Smooth muscle cell (in vitro differentiated cells): ENCODE measurements around the gene FPR3. TPM values are rescaled to one million over a fixed set of nuclear protein-coding genes. Genes with fewer than 3 reads are reported as not detected.

Experiments used
- DNase-seq: peaks from one replicate; lab custom pipeline; 2025; ENCODE audit not compliant: unreplicated experiment; lab: John Stamatoyannopoulos, UW
- H2AFZ ChIP-seq: fragments of 200-600 bp; sonication (generic); 2 replicates; pipeline ENCODE4 v1.6.0; 2016; ENCODE audit warnings: antibody characterized with exemption, low read depth, mild to moderate bottlenecking
- H3F3A ChIP-seq: fragments of 200-600 bp; sonication (generic); 2 replicates; pipeline ENCODE4 v1.6.0; 2017; ENCODE audit warnings: antibody characterized with exemption, low read depth
- H3K27ac ChIP-seq: fragments of 200-600 bp; sonication (generic); 2 replicates; pipeline ENCODE4 v1.5.1; 2016; ENCODE audit warnings: low read depth, mild to moderate bottlenecking
- H3K27me3 ChIP-seq: fragments of 200-600 bp; sonication (generic); 2 replicates; pipeline ENCODE4 v1.6.1; 2016; ENCODE audit warnings: low read depth, mild to moderate bottlenecking
- H3K36me3 ChIP-seq: fragments of 200-600 bp; sonication (generic); 2 replicates; pipeline ENCODE4 v1.5.1; 2016; ENCODE audit warnings: low read depth
- H3K4me1 ChIP-seq: fragments of 200-600 bp; sonication (generic); 2 replicates; pipeline ENCODE4 v1.5.1; 2016; ENCODE audit warnings: low read depth
- H3K4me2 ChIP-seq: fragments of 200-600 bp; sonication (generic); 2 replicates; pipeline ENCODE4 v1.6.0; 2016; ENCODE audit warnings: mild to moderate bottlenecking
- H3K4me3 ChIP-seq: fragments of 200-600 bp; sonication (generic); 2 replicates; pipeline ENCODE4 v1.5.1; 2016; ENCODE audit warnings: mild to moderate bottlenecking
- H3K79me2 ChIP-seq: fragments of 200-600 bp; sonication (generic); 2 replicates; pipeline ENCODE4 v1.6.0; 2016; ENCODE audit warnings: low read depth, mild to moderate bottlenecking
- H3K9ac ChIP-seq: fragments of 200-600 bp; sonication (generic); 2 replicates; pipeline ENCODE4 v1.6.0; 2016; ENCODE audit warnings: low read depth
- H3K9me3 ChIP-seq: fragments of 200-600 bp; sonication (generic); replicated peaks from 2 replicates; pipeline ENCODE4 v1.5.1; 2016; ENCODE audit warnings: low read depth
- H4K20me1 ChIP-seq: fragments of 200-600 bp; sonication (generic); 2 replicates; pipeline ENCODE4 v1.6.0; 2016; ENCODE audit warnings: low read depth
- WGBS: methylation state at CpG from one replicate; pipeline ENCODE4 v1.1.7; 2016; ENCODE audit warnings: low lambda C conversion rate; 5-methylcytosine and 5-hydroxymethylcytosine counted together
- polyA plus RNA-seq: library from polyadenylated mRNA; unstranded; fragments of >200 nt; fragmentation: Nextera tagmentation; extraction: Ambion mirVana; gene quantifications from 2 replicates; pipeline ENCODE4 v1.2.1, GENCODE V29; 2016
- total RNA-seq: library from RNA; depleted of rRNA; stranded (reverse); fragments of >200 nt; gene quantifications from 2 replicates; pipeline ENCODE4 v1.2.3, GENCODE V29; 2014
- TF ChIP-seq, protein P1 (sequence below): fragments of 200-600 bp; sonication (generic); IDR thresholded peaks from 2 replicates; pipeline ENCODE4 v1.5.1; 2017; ENCODE audit warnings: borderline replicate concordance, mild to moderate bottlenecking, antibody characterized with exemption; ENCODE audit not compliant: insufficient read depth, poor library complexity, severe bottlenecking

Gene FPR3
- total and polyA plus RNA-seq, 2 experiments from 2014 or later, result not detected

DNA sequence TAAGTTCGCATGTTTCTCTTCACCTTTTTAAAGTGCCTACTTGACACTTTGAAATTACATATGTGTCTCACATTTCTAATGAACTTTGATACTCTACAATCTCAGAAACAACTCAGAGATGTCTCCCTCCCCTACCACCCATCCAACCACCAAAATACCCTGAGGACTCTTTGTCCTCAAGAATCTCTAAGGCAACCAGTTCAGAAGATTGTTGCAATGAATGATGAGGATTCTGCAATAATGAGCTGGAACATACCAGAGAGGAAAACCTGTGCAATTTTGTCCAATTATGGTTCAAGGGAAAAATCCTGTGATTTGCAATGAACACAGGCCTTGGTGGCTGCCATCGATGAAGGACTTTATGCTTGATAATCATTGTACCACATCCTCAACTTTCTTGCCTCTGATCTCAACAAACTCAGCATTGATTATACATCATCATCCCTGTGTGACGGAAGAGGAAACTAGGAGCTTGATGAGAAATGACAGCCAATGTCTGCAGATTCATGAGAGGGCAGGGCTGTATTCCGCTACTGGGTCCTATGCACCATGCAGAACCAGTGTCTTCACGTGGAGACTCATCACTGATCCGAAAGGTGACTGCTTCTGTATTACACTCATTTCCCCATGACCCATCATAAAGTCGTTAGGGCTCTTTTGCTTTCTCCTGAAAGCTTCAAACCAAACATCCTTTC lies 44.4 kb upstream of the FPR3 start:
- Histone ChIP-seq H3K4me3 (no peak overlapping the region), H3K27ac (no peak overlapping the region), H3K36me3 (no peaks in the 10 kb centered on the region), H3K9me3 (no peaks in the 10 kb centered on the region), H3K4me2 (no peak overlapping the region), H3F3A (no peaks in the 10 kb centered on the region), H3K4me1 (no peaks in the 10 kb centered on the region), H3K79me2 (no peaks in the 10 kb centered on the region), H3K9ac (no peak overlapping the region), H3K27me3 (no peaks in the 10 kb centered on the region), H4K20me1 (no peaks in the 10 kb centered on the region), H2AFZ (no peak overlapping the region)
- TF ChIP-seq, protein P1, sequence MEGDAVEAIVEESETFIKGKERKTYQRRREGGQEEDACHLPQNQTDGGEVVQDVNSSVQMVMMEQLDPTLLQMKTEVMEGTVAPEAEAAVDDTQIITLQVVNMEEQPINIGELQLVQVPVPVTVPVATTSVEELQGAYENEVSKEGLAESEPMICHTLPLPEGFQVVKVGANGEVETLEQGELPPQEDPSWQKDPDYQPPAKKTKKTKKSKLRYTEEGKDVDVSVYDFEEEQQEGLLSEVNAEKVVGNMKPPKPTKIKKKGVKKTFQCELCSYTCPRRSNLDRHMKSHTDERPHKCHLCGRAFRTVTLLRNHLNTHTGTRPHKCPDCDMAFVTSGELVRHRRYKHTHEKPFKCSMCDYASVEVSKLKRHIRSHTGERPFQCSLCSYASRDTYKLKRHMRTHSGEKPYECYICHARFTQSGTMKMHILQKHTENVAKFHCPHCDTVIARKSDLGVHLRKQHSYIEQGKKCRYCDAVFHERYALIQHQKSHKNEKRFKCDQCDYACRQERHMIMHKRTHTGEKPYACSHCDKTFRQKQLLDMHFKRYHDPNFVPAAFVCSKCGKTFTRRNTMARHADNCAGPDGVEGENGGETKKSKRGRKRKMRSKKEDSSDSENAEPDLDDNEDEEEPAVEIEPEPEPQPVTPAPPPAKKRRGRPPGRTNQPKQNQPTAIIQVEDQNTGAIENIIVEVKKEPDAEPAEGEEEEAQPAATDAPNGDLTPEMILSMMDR, result no peak
- WGBS, result 70% methylated on average over 7 of the region's 7 CpGs
- no peak for DNase-seq

DNA sequence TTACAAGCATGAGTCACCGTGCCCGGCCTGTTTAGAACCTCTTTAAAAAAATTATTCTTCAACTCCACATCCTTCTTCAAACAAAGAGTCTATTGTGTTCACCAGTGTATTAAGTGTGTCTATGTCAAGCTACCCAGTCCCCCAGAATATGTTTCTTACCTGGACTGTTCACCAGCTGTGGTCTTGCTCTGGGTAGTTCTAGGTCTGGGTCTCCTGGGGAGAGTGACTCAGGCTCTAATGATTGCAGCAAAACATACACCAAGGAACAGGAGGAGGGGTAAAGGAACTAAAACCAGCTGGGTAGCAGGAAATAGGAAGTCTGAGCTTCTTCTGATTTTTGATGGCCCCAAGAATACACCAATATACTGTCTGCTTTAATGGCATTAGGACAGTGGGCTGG lies 43.3 kb upstream of the FPR3 start, which contains the start of gene FPR1:
TSS of gene FPR1 (minus strand) at position 224 of the 400 bp plus-strand sequence. CDS start 4,884 bp downstream, outside the sequence.
- Histone ChIP-seq H3K4me1 (no peaks in the 10 kb centered on the region), H3K27me3 (no peaks in the 10 kb centered on the region), H2AFZ (no peak within 1 kb of the TSS), H3K4me3 (no peak within 1 kb of the TSS), H3F3A (no peaks in the 10 kb centered on the region), H4K20me1 (no peaks in the 10 kb centered on the region), H3K27ac (no peak within 1 kb of the TSS), H3K36me3 (no peaks in the 10 kb centered on the region), H3K9ac (no peak within 1 kb of the TSS), H3K79me2 (no peaks in the 10 kb centered on the region), H3K4me2 (no peak within 1 kb of the TSS), H3K9me3 (no peaks in the 10 kb centered on the region)
- DNase-seq, result no peak
- TF ChIP-seq, protein P1, result no peak
- 87% methylated on average over 2 of the region's 2 CpGs for WGBS

DNA sequence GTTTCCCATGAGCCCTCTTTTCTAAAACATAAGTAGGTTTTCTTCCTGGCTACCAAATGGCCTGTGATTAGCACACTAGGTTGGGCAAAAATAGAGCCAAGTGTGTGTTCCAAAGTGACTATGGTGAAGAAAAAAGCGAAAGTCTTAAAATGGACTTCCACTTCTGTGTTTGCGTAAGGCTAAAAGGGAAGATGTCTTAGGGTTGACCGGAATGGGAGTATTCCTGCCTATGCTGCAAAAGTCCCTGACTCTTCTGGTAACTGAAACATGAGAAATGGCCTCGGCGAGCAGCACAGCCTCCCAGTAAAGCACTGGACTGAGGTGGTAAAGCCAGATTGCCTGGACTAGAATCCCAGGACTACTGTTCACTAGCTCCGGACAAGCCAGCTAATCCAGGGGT lies 40.8 kb upstream of the FPR3 start:
- WGBS, result 84% methylated on average over 6 of the region's 6 CpGs
- H3K4me2 ChIP-seq, result no peak overlapping the region
- no peak overlapping the region for H3K9ac ChIP-seq
- H3K9me3 ChIP-seq, result no peaks in the 10 kb centered on the region
- H3K79me2 ChIP-seq, result no peaks in the 10 kb centered on the region
- no peak overlapping the region for H3K4me3 ChIP-seq
- TF ChIP-seq, protein P1, result no peak
- no peak for DNase-seq
- no peaks in the 10 kb centered on the region for H3F3A ChIP-seq
- H3K27me3 ChIP-seq, result no peaks in the 10 kb centered on the region
- no peaks in the 10 kb centered on the region for H4K20me1 ChIP-seq
- H2AFZ ChIP-seq, result no peak overlapping the region
- no peaks in the 10 kb centered on the region for H3K4me1 ChIP-seq
- H3K36me3 ChIP-seq, result no peaks in the 10 kb centered on the region
- H3K27ac ChIP-seq, result no peak overlapping the region

- no peaks in the 10 kb centered on the region for H3F3A ChIP-seq
- no peak overlapping the region for H2AFZ ChIP-seq
- no peaks in the 10 kb centered on the region for H3K9me3 ChIP-seq
- no peaks in the 10 kb centered on the region for H4K20me1 ChIP-seq
- no peak overlapping the region for H3K27ac ChIP-seq
- no peaks in the 10 kb centered on the region for H3K4me1 ChIP-seq
- H3K4me3 ChIP-seq, result no peak overlapping the region
- DNase-seq, result no peak
- no peaks in the 10 kb centered on the region for H3K79me2 ChIP-seq
- no peaks in the 10 kb centered on the region for H3K27me3 ChIP-seq
- 84% methylated on average over 4 of the region's 4 CpGs for WGBS
- TF ChIP-seq, protein P1, result no peak
- H3K36me3 ChIP-seq, result no peaks in the 10 kb centered on the region
- H3K9ac ChIP-seq, result no peak overlapping the region
- H3K4me2 ChIP-seq, result no peak overlapping the region
Observed at GRCh38 chr19:51754770-51755169, 40.2 kb upstream of the FPR3 start.
